K562 (cell line): ENCODE results near the gene IPO8. TPM values are rescaled to one million over a fixed set of nuclear protein-coding genes. Genes with fewer than 3 reads are reported as not detected.

ENCODE experiments used
- ATAC-seq: fragments of 200-7000 bp; cut with Tn5 transposase; 3 replicates; pipeline ENCODE4 v1.9.1; 2020; ENCODE audit warnings: moderate library complexity
- BruUV-seq: library from RNA; stranded (reverse); fragments of 400-500 nt; replicated peaks from 2 replicates; lab custom pipeline; 2021; lab: Mats Ljungman, UMichigan
- CTCF ChIA-PET: fragments of 300-600 bp; formaldehyde crosslinking; extraction: SDS; loops from one replicate; lab custom pipeline; 2021; ENCODE audit warnings: low intra/inter-chr PET ratio; lab: Yijun Ruan, JAX
- POLR2A ChIA-PET: fragments of 300-600, 350-650 bp; sonication (Branson Sonifier 250); formaldehyde crosslinking; extraction: SDS; loops from one replicate; lab custom pipeline; 2021; ENCODE audit warnings: antibody characterized with exemption, inconsistent platforms; lab: Yijun Ruan, JAX
- DNase-seq, 4 experiments: peaks; one replicate each; pipeline versions ENCODE4 v3.0.0 to v3.0.0-alpha.2; 2011 to 2018; ENCODE audit warnings: low spot score in 3 of 4, mixed read lengths in 3 of 4; ENCODE audit errors: extremely low read depth in 1 of 4
- FAIRE-seq: peaks from 2 replicates; lab custom pipeline; 2011; peaks lifted over from hg19 to GRCh38; lab: Jason Lieb, UNC
- H2AFZ ChIP-seq: 2 replicates; pipeline ENCODE4 v1.6.0; 2011; ENCODE audit warnings: low read depth, low read length, control low read depth, inconsistent platforms
- H3K27ac ChIP-seq: fragments of 200-600 bp; 3 replicates; pipeline ENCODE4 v1.8.0; 2011; ENCODE audit warnings: low read depth, mild to moderate bottlenecking, control low read depth, inconsistent platforms, low read length, moderate library complexity, mixed read lengths; ENCODE audit errors: extremely low read depth
- H3K27me3 ChIP-seq, 2 experiments: fragments of 300-600 bp in 1 of 2; 2 replicates in 1 of 2; 3 replicates in 1 of 2; pipeline versions ENCODE4 v1.6.0 to v1.8.0; 2011; ENCODE audit warnings: inconsistent platforms in 2 of 2, low read length in 2 of 2, mild to moderate bottlenecking in 1 of 2, mixed read lengths in 1 of 2, moderate library complexity in 1 of 2; ENCODE audit not compliant: control insufficient read depth in 2 of 2, insufficient read depth in 2 of 2
- H3K36me3 ChIP-seq: fragments of 300-600 bp; 3 replicates; pipeline ENCODE4 v1.8.0; 2011; ENCODE audit warnings: mild to moderate bottlenecking, low read length, inconsistent platforms; ENCODE audit not compliant: control insufficient read depth, insufficient read depth
- H3K4me1 ChIP-seq, 2 experiments: fragments of 200-600 bp in 1 of 2; replicated peaks in 1 of 2; 2 replicates in 1 of 2; 3 replicates in 1 of 2; pipeline versions ENCODE4 v1.5.1 to v1.8.0; 2011; ENCODE audit warnings: inconsistent platforms in 2 of 2, low read length in 2 of 2, mild to moderate bottlenecking in 1 of 2, mixed read lengths in 1 of 2, moderate library complexity in 1 of 2; ENCODE audit not compliant: control insufficient read depth in 2 of 2, insufficient read depth in 2 of 2
- H3K4me2 ChIP-seq: 2 replicates; pipeline ENCODE4 v1.6.1; 2011; ENCODE audit warnings: low read length, control low read depth, inconsistent platforms, mixed read lengths; ENCODE audit not compliant: insufficient read depth
- H3K4me3 ChIP-seq: fragments of 200-600 bp; sonication (generic), shearing (Covaris generic); 2 replicates; pipeline ENCODE4 v1.5.1; 2016; ENCODE audit warnings: control low read depth, inconsistent platforms
- H3K79me2 ChIP-seq: fragments of 200-600 bp; 3 replicates; pipeline ENCODE4 v1.8.0; 2011; ENCODE audit warnings: low read length, inconsistent platforms; ENCODE audit not compliant: control insufficient read depth, insufficient read depth
- H3K9ac ChIP-seq, 2 experiments: 2 replicates each; pipeline versions ENCODE4 v1.6.0 to v1.6.1; 2011; ENCODE audit warnings: low read depth in 2 of 2, low read length in 2 of 2, control low read depth in 1 of 2, inconsistent platforms in 1 of 2, mild to moderate bottlenecking in 1 of 2, mixed read lengths in 1 of 2; ENCODE audit not compliant: insufficient read depth in 1 of 2
- H3K9me1 ChIP-seq: one replicate; pipeline ENCODE4 v1.6.0; 2011; ENCODE audit warnings: inconsistent platforms, mild to moderate bottlenecking, low read length, moderate library complexity; ENCODE audit not compliant: control insufficient read depth, insufficient read depth
- H3K9me3 ChIP-seq: replicated peaks from 2 replicates; pipeline ENCODE4 v1.5.1; 2011; ENCODE audit warnings: low read depth, low read length, inconsistent platforms; ENCODE audit not compliant: control insufficient read depth, insufficient read depth
- H4K20me1 ChIP-seq: replicated peaks from 2 replicates; pipeline ENCODE4 v1.6.1; 2011; ENCODE audit warnings: low read length, inconsistent platforms, mixed read lengths; ENCODE audit not compliant: control insufficient read depth, insufficient read depth
- E2F1 ChIP-seq: sonication (generic); formaldehyde crosslinking; IDR thresholded peaks from 2 replicates; pipeline ENCODE4 v1.8.1; 2023; ENCODE audit warnings: mild to moderate bottlenecking, missing genetic modification reagents, moderate library complexity
- RFX7 ChIP-seq: fragments of 250-450 bp; sonication (Bioruptor Pico); IDR thresholded peaks from 2 replicates; pipeline ENCODE4 v1.5.1; 2021; ENCODE audit warnings: mild to moderate bottlenecking
- SFPQ ChIP-seq: fragments of 200-400 bp; formaldehyde crosslinking; IDR thresholded peaks from 2 replicates; pipeline ENCODE4 v1.6.1; 2017; ENCODE audit warnings: mild to moderate bottlenecking, low read depth, low read length, moderate library complexity
- SMARCA5 ChIP-seq: fragments of 450-650 bp; IDR thresholded peaks from 2 replicates; pipeline ENCODE4 v1.6.1; 2016
- TBL1XR1 ChIP-seq, 2 experiments: IDR thresholded peaks; 2 replicates each; pipeline ENCODE4 v1.6.1; 2012; ENCODE audit warnings: improper control_type of control experiment in 2 of 2, low read length in 2 of 2, mild to moderate bottlenecking in 1 of 2
- U2AF1 ChIP-seq: fragments of 200-400 bp; formaldehyde crosslinking; optimal IDR thresholded peaks from 2 replicates; pipeline ENCODE3; 2017; ENCODE audit warnings: mild to moderate bottlenecking, low read depth, low read length, moderate library complexity
- ZBTB5 ChIP-seq: fragments of 450-650 bp; IDR thresholded peaks from 2 replicates; pipeline ENCODE4 v1.6.1; 2017; ENCODE audit warnings: antibody characterized with exemption
- ZNF133 ChIP-seq: fragments of 250-450 bp; sonication (Bioruptor Pico); IDR thresholded peaks from 2 replicates; pipeline ENCODE4 v1.4.0; 2020; ENCODE audit warnings: mild to moderate bottlenecking
- ZNF197 ChIP-seq: fragments of 200-800 bp; sonication (Bioruptor generic); IDR thresholded peaks from 2 replicates; pipeline ENCODE4 v1.6.1; 2016; ENCODE audit warnings: low read depth, missing genetic modification characterization, missing compliant biosample characterization
- ZNF384 ChIP-seq: IDR thresholded peaks from 2 replicates; pipeline ENCODE4 v1.6.1; 2012; ENCODE audit warnings: low read depth, low read length, improper control_type of control experiment
- ZNF507 ChIP-seq: conservative IDR thresholded peaks from 2 replicates; pipeline ENCODE4 v1.6.1; 2017; ENCODE audit warnings: missing genetic modification characterization, missing compliant biosample characterization
- WGBS: fragments of 100-300 bp; shearing (Covaris generic); methylation state at CpG from one replicate; pipeline ENCODE4 v1.1.6; 2016; ENCODE audit warnings: low coverage, mixed read lengths; ENCODE audit not compliant: insufficient coverage; ENCODE audit errors: missing lambda C conversion rate; 5-methylcytosine and 5-hydroxymethylcytosine counted together
- in situ Hi-C: fragments of 300-500 bp; cut with MboI; formaldehyde crosslinking; loops from 4 replicates; pipeline ENCODE4 v1.15.0; 2018; ENCODE audit warnings: inconsistent platforms, mixed read lengths
- intact Hi-C: fragments of 100-400 bp; cut with micrococcal nuclease; formaldehyde crosslinking; loops from 2 replicates; pipeline ENCODE4 v1.14.2; 2022
- polyA plus RNA-seq, 8 experiments: library from polyadenylated mRNA; depleted of rRNA in 4 of 8; stranded (reverse) in 5 of 8; unstranded in 3 of 8; fragments of >200 nt; fragmentation: Nextera tagmentation in 2 of 8; fragmentation: Illumina TruSeq in 1 of 8; extraction: Ambion mirVana in 2 of 8; extraction: Trizol in 1 of 8; gene quantifications; 2 replicates each; pipeline versions ENCODE4 v1.2.1 to v1.2.3, GENCODE V29; 2011 to 2014; ENCODE audit warnings: inconsistent platforms in 1 of 8, missing spikeins in 1 of 8
- total RNA-seq, 7 experiments: library from RNA; depleted of rRNA in 6 of 7; stranded (reverse); fragments of >200 nt in 6 of 7; fragmentation: Illumina TruSeq in 2 of 7; extraction: Trizol in 2 of 7; gene quantifications; 2 replicates each; pipeline versions ENCODE4 v1.2.1 to v1.2.3, GENCODE V29; 2011 to 2021; ENCODE audit warnings: low replicate concordance in 1 of 7

Gene IPO8
- total and polyA plus RNA-seq, 9 of the 15 experiments (the other 6 are each of a cell fraction or from before 2014, with no cell fraction given), result 6.5 to 39.6 (median 24.7) TPM

- no peak overlapping the region for H3K9ac ChIP-seq
- H4K20me1 ChIP-seq, result no peaks in the 10 kb centered on the region
- H3K4me2 ChIP-seq, result no peak overlapping the region
- no peak overlapping the region for H2AFZ ChIP-seq
- ChIA-PET CTCF (no interaction called here), POLR2A (interaction anchor here (0.8 kb wide), 1 partner anchor 12 kb away, joined by 3 read pairs; no protein-coding TSS in a partner anchor)
- no peak for DNase-seq
- in situ Hi-C loops, result no loop called here
- TF ChIP-seq TBL1XR1 (IDR thresholded peaks at IDR 0.05; ENCODE audit: low read length in 2 of 2), result no peak
- no peak for TF ChIP-seq ZNF384
- TF ChIP-seq ZNF507, result no peak
- TF ChIP-seq E2F1 (CRISPR knock-in tag), result no peak
- no peak for TF ChIP-seq SFPQ
- TF ChIP-seq SMARCA5, result no peak
- no peak for TF ChIP-seq ZBTB5
- TF ChIP-seq RFX7, result no peak
- TF ChIP-seq ZNF197, result no peak
- TF ChIP-seq U2AF1, result no peak
- TF ChIP-seq ZNF133 (CRISPR knock-in tag), result no peak
- H3K4me1 ChIP-seq, result no peaks in the 10 kb centered on the region
- intact Hi-C loops, result no loop called here
- H3K9me1 ChIP-seq, result no peaks in the 10 kb centered on the region
- H3K36me3 ChIP-seq, result peaks cover 60% of the 10 kb centered on the region
- H3K27me3 ChIP-seq, result no peaks in the 10 kb centered on the region
- WGBS, result 87% methylated on average over 6 of the region's 6 CpGs
- ATAC-seq, result no peak
- H3K4me3 ChIP-seq, result no peak overlapping the region
- no TSS peak for BruUV-seq
- H3K79me2 ChIP-seq, result no peaks in the 10 kb centered on the region
- H3K27ac ChIP-seq, result no peak overlapping the region
- no peak for FAIRE-seq
- no peaks in the 10 kb centered on the region for H3K9me3 ChIP-seq
These were observed 63.9 kb downstream of the IPO8 start for GRCh38 chr12:30631740-30632139.
